Upper lobe of left lung (tissue), 4 donors: ENCODE results near the gene ZFHX2.
A peak's percentile ranks its signal among the peaks of the same experiment; 100 is the strongest.

Source experiments
- EP300 ChIP-seq, 4 donors: sonication (generic); formaldehyde crosslinking; IDR thresholded peaks; one replicate each; pipeline ENCODE4 v1.5.1; 2017; ENCODE audit warnings: antibody characterized with exemption in 4 of 4, control low read depth in 2 of 4
- POLR2A ChIP-seq, 4 donors: fragments of 450-650 bp; IDR thresholded peaks; one replicate each; pipeline ENCODE4 v1.5.1; 2016 to 2017; ENCODE audit warnings: antibody characterized with exemption in 4 of 4, mild to moderate bottlenecking in 2 of 4
- POLR2AphosphoS5 ChIP-seq, 2 donors: sonication (generic); formaldehyde crosslinking; IDR thresholded peaks; one replicate each; pipeline ENCODE4 v1.5.1; 2017; ENCODE audit warnings: antibody characterized with exemption in 2 of 2
- TF ChIP-seq, protein P1 (sequence below), 6 experiments: fragments of 450-650 bp in 4 of 6; fragments of 200-600 bp in 2 of 6; sonication (generic) in 2 of 6; IDR thresholded peaks; one replicate each; pipeline ENCODE4 v1.5.1; 2016 to 2019; ENCODE audit warnings: antibody characterized with exemption in 6 of 6

DNA sequence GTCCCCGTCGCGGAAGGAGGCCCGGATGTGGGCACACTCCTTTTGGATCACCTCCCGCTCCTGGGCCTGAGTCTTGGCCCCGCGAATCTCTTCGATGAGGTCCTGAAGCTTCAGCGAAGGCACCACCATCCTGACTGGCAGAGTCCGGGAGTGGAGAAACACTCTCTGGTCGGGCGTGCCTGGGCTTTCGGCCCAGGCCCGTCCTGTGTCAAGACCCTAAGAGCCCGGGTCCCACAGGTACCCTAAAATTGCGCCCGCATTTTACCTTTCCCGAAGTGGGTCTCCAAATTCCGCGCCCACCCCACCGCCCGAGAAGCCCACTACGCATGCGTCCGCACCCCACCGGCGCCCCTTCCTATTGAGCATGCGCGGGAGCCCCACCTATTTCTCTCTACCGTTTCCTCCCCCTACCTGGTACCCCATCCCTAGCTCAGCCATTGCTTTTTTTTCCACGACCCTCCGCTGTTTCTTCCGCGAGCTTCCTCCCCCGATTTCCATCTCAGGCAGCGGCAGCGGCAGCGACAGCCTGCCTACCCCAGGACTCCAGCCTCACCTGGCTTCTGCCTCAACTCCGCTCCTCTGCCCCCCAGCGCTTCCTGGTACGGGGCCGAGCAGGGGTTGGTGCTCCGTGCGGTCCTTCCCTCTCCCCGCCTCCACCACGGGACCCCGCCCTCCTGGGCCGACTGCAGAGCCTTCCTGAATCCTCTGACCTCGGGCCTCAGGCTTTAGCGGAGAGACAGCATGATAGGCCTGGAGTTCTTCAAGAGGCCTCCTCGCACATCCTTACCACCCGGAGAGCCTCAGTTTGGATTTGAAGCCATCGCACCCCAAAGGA, 15.8 kb upstream of the ZFHX2 start, which contains the start of gene AP1G2:
- TF ChIP-seq, protein P1, sequence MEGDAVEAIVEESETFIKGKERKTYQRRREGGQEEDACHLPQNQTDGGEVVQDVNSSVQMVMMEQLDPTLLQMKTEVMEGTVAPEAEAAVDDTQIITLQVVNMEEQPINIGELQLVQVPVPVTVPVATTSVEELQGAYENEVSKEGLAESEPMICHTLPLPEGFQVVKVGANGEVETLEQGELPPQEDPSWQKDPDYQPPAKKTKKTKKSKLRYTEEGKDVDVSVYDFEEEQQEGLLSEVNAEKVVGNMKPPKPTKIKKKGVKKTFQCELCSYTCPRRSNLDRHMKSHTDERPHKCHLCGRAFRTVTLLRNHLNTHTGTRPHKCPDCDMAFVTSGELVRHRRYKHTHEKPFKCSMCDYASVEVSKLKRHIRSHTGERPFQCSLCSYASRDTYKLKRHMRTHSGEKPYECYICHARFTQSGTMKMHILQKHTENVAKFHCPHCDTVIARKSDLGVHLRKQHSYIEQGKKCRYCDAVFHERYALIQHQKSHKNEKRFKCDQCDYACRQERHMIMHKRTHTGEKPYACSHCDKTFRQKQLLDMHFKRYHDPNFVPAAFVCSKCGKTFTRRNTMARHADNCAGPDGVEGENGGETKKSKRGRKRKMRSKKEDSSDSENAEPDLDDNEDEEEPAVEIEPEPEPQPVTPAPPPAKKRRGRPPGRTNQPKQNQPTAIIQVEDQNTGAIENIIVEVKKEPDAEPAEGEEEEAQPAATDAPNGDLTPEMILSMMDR (IDR thresholded peaks at IDR 0.05), result no peak
- TF ChIP-seq POLR2A (IDR thresholded peaks at IDR 0.05) (peak in 2 of 4 donors; percentile 28 to 84), POLR2AphosphoS5 (IDR thresholded peaks at IDR 0.05) (peak; percentile 66 to 79), EP300 (IDR thresholded peaks at IDR 0.05) (no peak)
